ENCODE measurements around the gene CPLX4. TPM values are rescaled to one million over a fixed set of nuclear protein-coding genes. Genes with fewer than 3 reads are reported as not detected.

Gene CPLX4
- total and polyA plus RNA-seq, 10 donors: 0.04 TPM; not detected in 9

DNA sequence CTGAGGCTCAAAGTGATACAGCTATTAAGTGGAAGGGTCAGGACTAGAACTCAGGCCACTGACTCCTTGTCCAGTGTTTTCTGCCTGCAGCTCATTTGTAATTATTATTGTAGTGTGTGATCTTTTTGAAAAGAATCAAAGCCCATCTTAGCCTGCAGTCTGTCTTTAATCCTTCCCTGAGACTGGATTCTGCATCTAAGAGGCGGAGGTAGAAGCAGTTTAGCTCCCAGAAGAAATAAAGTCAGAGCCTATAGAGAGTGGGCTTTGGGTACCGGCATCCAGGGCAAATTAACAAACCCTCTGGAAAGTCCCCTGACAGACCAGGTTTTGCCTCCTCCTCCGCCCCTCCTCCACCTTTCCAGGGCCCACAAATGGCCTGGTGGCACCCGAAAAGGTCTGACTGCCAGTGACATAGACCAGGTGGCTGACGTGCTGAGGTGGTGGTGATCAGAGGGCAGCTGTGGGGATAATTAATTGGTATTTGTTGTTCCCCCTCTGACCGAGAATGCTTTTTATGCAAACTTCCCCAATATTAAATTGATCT lies 43.0 kb downstream of the CPLX4 start:
- intact Hi-C loops (cut with DNase I; ENCODE audit: low total_unique reads): no loop called here
- TF ChIP-seq CTCF (IDR thresholded peaks at IDR 0.05 in 8 of 11, conservative IDR thresholded peaks at IDR 0.05 in 3 of 11) (no peak), POLR2AphosphoS5 (IDR thresholded peaks at IDR 0.05) (no peak), POLR2A (IDR thresholded peaks at IDR 0.05) (no peak)
- 13 to 26% (median 17%) methylated on average over 6 of the region's 6 CpGs for WGBS, 5 donors
- Histone ChIP-seq H3K4me3 (no peak overlapping the region), H3K27me3 (replicated peaks in 1 of 7) (peaks cover 19 to 99% (median 70%) of the 10 kb centered on the region in 7 donors), H3K36me3 (no peaks in the 10 kb centered on the region), H3K9me3 (no peaks in the 10 kb centered on the region), H3K27ac (no peak overlapping the region), H3K4me1 (peaks cover 10 to 26% (median 24%) of the 10 kb centered on the region in 6 donors)
- no peak for DNase-seq

DNA sequence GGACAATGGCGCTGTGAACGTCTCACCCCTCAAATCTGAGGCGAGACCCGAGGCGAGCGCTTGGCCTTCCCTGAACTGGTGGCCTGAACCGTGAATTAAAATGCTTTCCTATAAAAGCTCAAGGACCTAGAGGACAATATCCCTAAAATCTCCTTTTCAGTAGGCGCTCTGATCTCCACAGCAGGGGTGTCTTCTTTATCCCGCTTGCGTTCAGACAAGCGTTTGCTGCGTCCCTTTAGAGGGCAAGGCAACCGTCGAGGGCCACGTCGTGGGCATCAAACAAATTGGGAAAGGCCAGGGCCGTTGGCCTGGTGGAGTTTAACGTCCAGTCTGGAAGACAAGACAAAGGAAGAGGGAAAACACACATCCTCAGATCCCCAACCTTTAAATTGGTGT lies 43.9 kb downstream of the CPLX4 start:
- intact Hi-C loops (cut with DNase I; ENCODE audit: low total_unique reads): no loop called here
- Histone ChIP-seq H3K4me1 (peaks cover 10 to 29% (median 25%) of the 10 kb centered on the region in 6 donors), H3K36me3 (no peaks in the 10 kb centered on the region), H3K4me3 (no peak overlapping the region), H3K9me3 (no peaks in the 10 kb centered on the region), H3K27me3 (replicated peaks in 1 of 7) (peaks cover 19 to 99% (median 70%) of the 10 kb centered on the region in 7 donors), H3K27ac (no peak overlapping the region)
- no peak for DNase-seq
- no peak for TF ChIP-seq CTCF (IDR thresholded peaks at IDR 0.05 in 8 of 11, conservative IDR thresholded peaks at IDR 0.05 in 3 of 11)
- TF ChIP-seq POLR2A (IDR thresholded peaks at IDR 0.05): no peak
- no peak for TF ChIP-seq POLR2AphosphoS5 (IDR thresholded peaks at IDR 0.05)
- WGBS, 5 donors: 12 to 18% (median 14%) methylated on average over 16 to 18 of the region's 18 CpGs

GRCh38 chr18:59273759-59274532 lies 44.5 kb downstream of the CPLX4 start:
- intact Hi-C loops (cut with DNase I; ENCODE audit: low total_unique reads): no loop called here
- no peaks in the 10 kb centered on the region for H3K9me3 ChIP-seq
- H3K27ac ChIP-seq: no peak overlapping the region
- H3K4me1 ChIP-seq: peaks cover 10 to 34% (median 27%) of the 10 kb centered on the region in 6 donors
- DNase-seq: peak; percentile 51
- WGBS, 5 donors: 6 to 10% (median 7%) methylated on average over 27 to 48 of the region's 48 CpGs
- no peaks in the 10 kb centered on the region for H3K36me3 ChIP-seq
- TF ChIP-seq POLR2A (IDR thresholded peaks at IDR 0.05): no peak
- no peak for TF ChIP-seq CTCF (IDR thresholded peaks at IDR 0.05 in 8 of 11, conservative IDR thresholded peaks at IDR 0.05 in 3 of 11)
- TF ChIP-seq POLR2AphosphoS5 (IDR thresholded peaks at IDR 0.05): no peak
- peak overlapping the region in 3 of 8 donors; percentile 30 to 64 (median 35) for H3K4me3 ChIP-seq
- H3K27me3 ChIP-seq (replicated peaks in 1 of 7): peaks cover 19 to 99% (median 74%) of the 10 kb centered on the region in 7 donors
